Right atrium auricular region (tissue), 2 donors: ENCODE data around the gene SPATA20. TPM values are rescaled to one million over a fixed set of nuclear protein-coding genes. Genes with fewer than 3 reads are reported as not detected.

Experiments
- DNase-seq: peaks from one replicate; pipeline ENCODE4 v3.0.0-alpha.2; 2019; ENCODE audit warnings: low spot score
- H3K27ac ChIP-seq, 2 donors: fragments of 200-600 bp; sonication (generic); 1 replicate in 1 of 2; 2 replicates in 1 of 2; pipeline ENCODE4 v1.5.1; 2016 to 2019
- H3K27me3 ChIP-seq, 2 donors: fragments of 200-600 bp; sonication (generic); one replicate each; pipeline versions ENCODE4 v1.5.1 to v1.6.0; 2017 to 2019
- H3K36me3 ChIP-seq: fragments of 200-600 bp; sonication (generic); one replicate; pipeline ENCODE4 v1.5.1; 2016
- H3K4me1 ChIP-seq, 2 donors: fragments of 200-600 bp; sonication (generic); one replicate each; pipeline versions ENCODE4 v1.5.1 to v1.6.0; 2017 to 2019
- H3K4me3 ChIP-seq, 2 donors: fragments of 200-600 bp; sonication (generic); 1 replicate in 1 of 2; 2 replicates in 1 of 2; pipeline ENCODE4 v1.5.1; 2017 to 2019; ENCODE audit warnings: mild to moderate bottlenecking in 1 of 2, moderate library complexity in 1 of 2
- H3K9me3 ChIP-seq, 2 donors: fragments of 200-600 bp; sonication (generic); one replicate each; pipeline ENCODE4 v1.5.1; 2019
- CTCF ChIP-seq, 2 donors: fragments of 200-600 bp; sonication (generic); IDR thresholded peaks; one replicate each; pipeline ENCODE4 v1.5.1; 2019; ENCODE audit warnings: antibody characterized with exemption in 2 of 2
- total RNA-seq, 2 donors: library from RNA; depleted of rRNA; stranded (reverse); fragments of >200 nt; gene quantifications; one replicate each; pipeline ENCODE4 v1.1.0, GENCODE V29; 2016

Gene SPATA20
- total RNA-seq, 2 donors from 2014 or later, result 42.8 to 59.3 TPM

GRCh38 chr17:50588391-50589049, 41.5 kb downstream of the SPATA20 start:
- Histone ChIP-seq H3K27me3 (no peaks in the 10 kb centered on the region), H3K27ac (peak overlapping the region; percentile 64 to 94), H3K36me3 (no peaks in the 10 kb centered on the region), H3K9me3 (no peaks in the 10 kb centered on the region), H3K4me3 (no peak overlapping the region), H3K4me1 (peaks cover 0 to 71% of the 10 kb centered on the region in 2 donors)
- no peak for TF ChIP-seq CTCF (IDR thresholded peaks at IDR 0.05)
- no peak for DNase-seq

DNA sequence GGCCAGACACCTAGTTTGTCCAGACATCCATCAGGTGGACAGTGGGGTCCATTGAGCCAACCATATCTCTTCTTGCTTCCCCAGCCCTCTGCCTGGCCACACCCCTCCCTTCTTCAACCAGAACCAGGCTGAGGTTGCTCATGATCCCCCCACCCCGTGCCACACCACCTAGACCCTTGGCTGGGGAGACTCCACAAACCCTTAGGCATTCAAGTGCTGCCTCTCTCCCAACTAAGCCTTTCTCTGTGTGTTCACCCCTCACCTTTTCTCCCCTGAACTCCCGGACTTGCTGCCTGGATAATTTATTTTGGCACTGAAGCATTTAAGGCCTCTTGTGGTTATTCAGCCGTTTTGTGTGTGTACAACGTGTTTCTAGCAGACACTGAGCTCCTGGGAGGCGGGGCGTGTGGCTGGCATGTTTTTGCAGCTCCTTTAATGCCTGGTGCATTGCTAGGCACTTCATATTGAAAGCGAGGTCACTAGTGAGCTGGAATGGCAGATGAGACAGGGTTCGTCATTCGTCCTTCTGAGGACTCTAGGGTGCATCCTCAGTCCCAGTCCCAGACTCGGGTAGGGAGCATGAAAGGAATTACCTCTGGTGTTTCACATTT, 42.2 kb downstream of the SPATA20 start:
- no peaks in the 10 kb centered on the region for H3K36me3 ChIP-seq
- TF ChIP-seq CTCF (IDR thresholded peaks at IDR 0.05), result no peak
- no peak for DNase-seq
- no peaks in the 10 kb centered on the region for H3K27me3 ChIP-seq
- peak overlapping the region; percentile 64 to 94 for H3K27ac ChIP-seq
- H3K9me3 ChIP-seq, result no peaks in the 10 kb centered on the region
- peaks cover 0 to 76% of the 10 kb centered on the region in 2 donors for H3K4me1 ChIP-seq
- H3K4me3 ChIP-seq, result no peak overlapping the region

DNA sequence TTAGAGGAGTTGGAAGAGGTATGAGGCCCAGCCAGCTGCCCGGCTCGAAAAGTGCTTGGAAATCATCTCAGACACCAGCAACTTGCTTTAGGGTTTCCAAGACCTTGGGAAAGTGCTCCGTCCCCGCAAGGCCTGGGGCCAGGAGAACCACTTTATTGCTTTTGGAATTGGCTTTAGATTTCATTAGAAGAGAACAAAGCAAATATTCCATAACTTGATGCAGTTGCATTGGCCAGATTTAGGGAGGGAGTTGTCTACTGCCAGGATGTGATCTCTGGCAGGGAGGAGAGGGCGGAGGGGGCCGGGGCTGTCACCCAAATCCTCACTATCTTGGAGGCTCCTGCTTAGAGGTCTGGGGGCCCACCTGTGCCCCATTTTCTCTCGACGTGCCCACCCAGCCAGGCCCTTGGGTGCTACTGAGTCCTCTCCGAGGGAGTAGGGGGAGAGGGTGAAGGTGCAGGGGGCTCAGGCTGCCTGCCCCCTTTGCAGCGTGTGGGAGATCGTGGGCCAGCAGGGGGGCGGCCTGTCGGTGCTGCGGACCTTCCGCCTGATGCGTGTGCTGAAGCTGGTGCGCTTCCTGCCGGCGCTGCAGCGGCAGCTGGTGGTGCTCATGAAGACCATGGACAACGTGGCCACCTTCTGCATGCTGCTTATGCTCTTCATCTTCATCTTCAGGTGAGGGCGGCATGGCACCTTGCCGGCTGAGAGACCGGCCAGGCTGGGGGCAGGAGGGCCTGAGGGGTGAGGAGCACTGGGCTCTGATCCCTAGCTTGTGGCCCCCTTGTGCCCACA, 44.2 kb downstream of the SPATA20 start:
- Histone ChIP-seq H3K27me3 (no peaks in the 10 kb centered on the region), H3K4me3 (no peak overlapping the region), H3K9me3 (no peaks in the 10 kb centered on the region), H3K4me1 (peaks cover 0 to 67% of the 10 kb centered on the region in 2 donors), H3K36me3 (no peaks in the 10 kb centered on the region), H3K27ac (peak overlapping the region; percentile 64 to 94)
- no peak for TF ChIP-seq CTCF (IDR thresholded peaks at IDR 0.05)
- DNase-seq, result no peak

DNA sequence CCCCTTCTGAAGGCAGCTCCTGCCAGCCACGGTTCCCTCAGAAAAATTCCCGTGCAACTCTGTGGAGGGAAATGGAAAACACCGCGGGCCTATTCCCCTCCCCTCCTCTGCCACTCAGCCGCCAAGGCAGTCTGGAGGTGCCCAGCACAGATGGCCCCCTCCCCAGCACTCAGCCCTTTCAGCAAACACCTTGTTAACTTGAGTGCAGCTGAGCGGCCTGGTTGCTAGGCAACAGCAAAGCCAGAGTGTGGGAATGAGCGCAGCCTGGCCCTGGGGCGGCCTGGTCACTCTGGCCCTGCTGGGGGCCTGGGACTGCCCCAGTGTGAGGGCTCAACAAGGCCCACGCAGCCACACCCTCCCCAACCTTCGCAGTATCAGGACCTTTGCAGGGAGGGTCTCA, 46.3 kb downstream of the SPATA20 start:
- peak overlapping the region; percentile 36 to 55 for H3K27ac ChIP-seq
- no peak for DNase-seq

More for the DNA sequence above, 46.3 kb downstream of the SPATA20 start:
- Histone ChIP-seq H3K4me1 (peaks cover 0 to 50% of the 10 kb centered on the region in 2 donors), H3K36me3 (no peaks in the 10 kb centered on the region), H3K9me3 (no peaks in the 10 kb centered on the region), H3K4me3 (no peak overlapping the region), H3K27me3 (no peaks in the 10 kb centered on the region)
- TF ChIP-seq CTCF (IDR thresholded peaks at IDR 0.05), result no peak
